ENCODE measurements around the gene OR2A14.

GRCh38 chr7:144132262-144132661, 9.3 kb downstream of the OR2A14 start:
- TF ChIP-seq CTCF (IDR thresholded peaks at IDR 0.05) (no peak), POLR2A (IDR thresholded peaks at IDR 0.05) (no peak), EP300 (IDR thresholded peaks at IDR 0.05) (no peak), POLR2AphosphoS5 (IDR thresholded peaks at IDR 0.05) (no peak)

All from gastroesophageal sphincter (tissue), 3 donors.